Measurements from ENCODE around the gene EVX2. TPM values are rescaled to one million over a fixed set of nuclear protein-coding genes. Genes with fewer than 3 reads are reported as not detected.

EVX2 gene
- total and polyA plus RNA-seq, 12 donors: not detected

GRCh38 chr2:176038694-176039093 lies 45.1 kb downstream of the EVX2 start:
- no peaks in the 10 kb centered on the region for H3K36me3 ChIP-seq (replicated peaks in 1 of 2)
- no peak for DNase-seq
- no peak overlapping the region for H3K4me3 ChIP-seq
- no peaks in the 10 kb centered on the region for H3K9me3 ChIP-seq (replicated peaks in 1 of 3)
- H3K27me3 ChIP-seq: peaks cover 13% of the 10 kb centered on the region
- no peak for TF ChIP-seq CTCF (IDR thresholded peaks at IDR 0.05)
- no peak for TF ChIP-seq POLR2A (IDR thresholded peaks at IDR 0.05)
- intact Hi-C loops (cut with DNase I): no loop called here
- no peak overlapping the region for H3K27ac ChIP-seq
- no peaks in the 10 kb centered on the region for H3K4me1 ChIP-seq (replicated peaks in 1 of 2)
- 63 to 79% (median 72%) methylated on average over 2 of the region's 2 CpGs for WGBS, 4 donors

GRCh38 chr2:176035013-176035691 lies 48.6 kb downstream of the EVX2 start:
- Histone ChIP-seq H3K27ac (no peak overlapping the region), H3K36me3 (replicated peaks in 1 of 2) (no peaks in the 10 kb centered on the region), H3K27me3 (peaks cover 13% of the 10 kb centered on the region), H3K4me1 (replicated peaks in 1 of 2) (no peaks in the 10 kb centered on the region), H3K4me3 (no peak overlapping the region), H3K9me3 (replicated peaks in 1 of 3) (no peaks in the 10 kb centered on the region)
- 58 to 82% (median 77%) methylated on average over 6 of the region's 6 CpGs for WGBS, 4 donors
- TF ChIP-seq POLR2A (IDR thresholded peaks at IDR 0.05) (no peak), CTCF (IDR thresholded peaks at IDR 0.05) (no peak)
- no peak for DNase-seq
- intact Hi-C loops (cut with DNase I): no loop called here

GRCh38 chr2:176027806-176028205 lies 56.0 kb downstream of the EVX2 start:
- TF ChIP-seq POLR2A (IDR thresholded peaks at IDR 0.05) (no peak), CTCF (IDR thresholded peaks at IDR 0.05) (no peak)
- no peaks in the 10 kb centered on the region for H3K36me3 ChIP-seq (replicated peaks in 1 of 2)
- intact Hi-C loops (cut with DNase I): no loop called here
- no peak overlapping the region for H3K4me3 ChIP-seq
- 61 to 72% (median 67%) methylated on average over 2 of the region's 2 CpGs for WGBS, 4 donors
- H3K27ac ChIP-seq: no peak overlapping the region
- no peak for DNase-seq
- peaks cover 0 to 2% (median 0%) of the 10 kb centered on the region in 3 donors for H3K9me3 ChIP-seq (replicated peaks in 1 of 3)
- peaks cover 7% of the 10 kb centered on the region for H3K27me3 ChIP-seq
- no peaks in the 10 kb centered on the region for H3K4me1 ChIP-seq (replicated peaks in 1 of 2)

Other genes starting within 250 kb of the EVX2 start
- gene LNPK, start 81.7 kb downstream of the EVX2 start, total RNA-seq: 10 to 100 TPM in 8 of 9 donors, 1 to 10 TPM in 1; 6.4 to 32.7 (median 21.6) TPM
- gene LNPK, start 81.7 kb downstream of the EVX2 start, polyA plus RNA-seq: 10 to 100 TPM in 1 of 3 donors, 1 to 10 TPM in 2; 2.6 to 20.8 (median 2.9) TPM
- gene HOXD13, start 8.8 kb upstream of the EVX2 start, total RNA-seq: not detected
- not detected for gene HOXD13, start 8.8 kb upstream of the EVX2 start, polyA plus RNA-seq
- not detected for gene HOXD12, start 15.8 kb upstream of the EVX2 start, total RNA-seq
- not detected for gene HOXD12, start 15.8 kb upstream of the EVX2 start, polyA plus RNA-seq
- not detected for gene HOXD11, start 23.3 kb upstream of the EVX2 start, total RNA-seq
- not detected for gene HOXD11, start 23.3 kb upstream of the EVX2 start, polyA plus RNA-seq
- under 1 TPM in 3 of 9 donors, not detected in 6; 0.14 to 0.33 (median 0.23) TPM for gene HOXD10, start 32.8 kb upstream of the EVX2 start, total RNA-seq
- gene HOXD10, start 32.8 kb upstream of the EVX2 start, polyA plus RNA-seq: under 1 TPM in 1 of 3 donors, not detected in 2; 0.11 TPM
- 10 to 100 TPM in 4 of 9 donors, 1 to 10 TPM in 5; 2.4 to 35.6 (median 8.7) TPM for gene HOXD9, start 38.8 kb upstream of the EVX2 start, total RNA-seq
- 1 to 10 TPM; 2.5 to 7.6 (median 7.5) TPM for gene HOXD9, start 38.8 kb upstream of the EVX2 start, polyA plus RNA-seq
- 10 to 100 TPM; 11.3 to 46.2 (median 35.0) TPM for gene HOXD8, start 45.7 kb upstream of the EVX2 start, total RNA-seq
- 10 to 100 TPM; 14.4 to 19.8 (median 17.3) TPM for gene HOXD8, start 45.7 kb upstream of the EVX2 start, polyA plus RNA-seq
- gene HOXD4, start 67.6 kb upstream of the EVX2 start, total RNA-seq: 10 to 100 TPM in 4 of 9 donors, 1 to 10 TPM in 5; 1.9 to 20.2 (median 8.1) TPM
- 10 to 100 TPM in 2 of 3 donors, 1 to 10 TPM in 1; 2.2 to 38.5 (median 27.0) TPM for gene HOXD4, start 67.6 kb upstream of the EVX2 start, polyA plus RNA-seq
- gene HOXD3, start 73.3 kb upstream of the EVX2 start, total RNA-seq: 10 to 100 TPM in 4 of 9 donors, 1 to 10 TPM in 5; 3.3 to 41.3 (median 9.7) TPM
- 10 to 100 TPM in 2 of 3 donors, 1 to 10 TPM in 1; 2.0 to 15.9 (median 12.5) TPM for gene HOXD3, start 73.3 kb upstream of the EVX2 start, polyA plus RNA-seq
- under 1 TPM in 5 of 9 donors, not detected in 4; 0.18 to 0.72 (median 0.41) TPM for gene HOXD1, start 104.7 kb upstream of the EVX2 start, total RNA-seq
- gene HOXD1, start 104.7 kb upstream of the EVX2 start, polyA plus RNA-seq: under 1 TPM; 0.18 to 0.24 (median 0.20) TPM
- gene MTX2, start 185.5 kb upstream of the EVX2 start, total RNA-seq: 10 to 100 TPM; 21.2 to 72.0 (median 34.3) TPM
- 10 to 100 TPM; 41.6 to 79.4 (median 52.3) TPM for gene MTX2, start 185.5 kb upstream of the EVX2 start, polyA plus RNA-seq

Measured in adrenal gland (tissue), 12 donors.